ENCODE data around the gene PXN. TPM values are rescaled to one million over a fixed set of nuclear protein-coding genes. Genes with fewer than 3 reads are reported as not detected.
"Not testable (repeated sequence)": the region's sequence is repeated elsewhere in the genome, so short reads cannot be mapped to it uniquely, and the experiment has no call there.

PXN gene
- total and polyA plus RNA-seq, 5 donors: 67.8 to 89.8 (median 79.3) TPM

DNA sequence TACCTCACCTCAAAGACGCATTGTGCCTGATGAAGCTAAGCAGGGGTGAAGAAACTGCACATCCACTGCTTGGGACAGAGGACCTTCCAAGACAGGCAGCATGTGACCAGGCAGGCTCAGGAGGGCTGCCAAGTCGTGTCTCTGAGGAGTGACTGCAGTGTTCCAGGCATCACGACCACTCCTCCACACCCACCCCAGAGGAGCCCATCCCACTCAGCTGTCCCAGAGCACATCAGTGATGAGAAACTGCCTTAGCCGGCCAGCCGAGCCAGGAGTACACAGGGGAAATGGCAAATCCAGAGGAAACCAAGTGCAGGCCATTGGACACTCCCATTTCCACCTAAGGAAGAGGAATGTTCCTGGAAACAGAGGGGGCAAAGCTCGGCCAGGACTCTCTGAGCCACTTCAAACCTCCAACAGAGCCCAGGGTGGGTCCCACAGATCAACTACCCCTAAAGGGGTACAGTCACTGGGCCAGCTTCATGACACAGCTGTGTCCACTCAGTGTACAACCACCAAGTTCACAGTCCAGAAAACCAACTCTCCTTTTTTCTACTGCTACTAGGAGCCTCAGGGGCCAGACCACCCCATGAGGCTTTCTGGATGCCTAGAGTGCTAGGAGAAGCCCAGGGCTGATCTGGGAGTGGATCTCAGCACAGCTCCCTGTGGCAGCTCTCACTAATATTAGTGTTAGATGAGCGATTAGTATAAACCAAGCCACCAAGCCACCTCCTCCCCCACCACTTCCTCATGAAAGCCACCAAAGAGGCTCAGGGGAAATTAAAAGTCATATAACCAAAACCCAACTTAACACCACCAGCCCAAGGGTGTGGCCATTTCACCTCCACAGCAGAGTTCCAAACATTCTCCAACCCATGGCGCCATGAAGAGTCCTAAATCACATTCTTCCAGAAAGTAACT lies 15.4 kb downstream of the PXN start:
- intact Hi-C loops (cut with DNase I): no loop called here
- WGBS: 31% methylated on average over 8 of the region's 8 CpGs
- peak; percentile 89 to 92 for ATAC-seq
- Histone ChIP-seq H3K27ac (ENCODE audit: low read length) (peak overlapping the region; percentile 81), H3K4me3 (ENCODE audit: low read length) (peak overlapping the region; percentile 14), H3K27me3 (ENCODE audit: control insufficient read depth, insufficient read depth) (no peaks in the 10 kb centered on the region), H3K4me1 (ENCODE audit: control insufficient read depth, insufficient read depth, low read length) (peaks cover 33% of the 10 kb centered on the region), H3K9me3 (ENCODE audit: control insufficient read depth, low read length) (no peaks in the 10 kb centered on the region)
- peak; percentile 92 to 96 (median 93) for DNase-seq

DNA sequence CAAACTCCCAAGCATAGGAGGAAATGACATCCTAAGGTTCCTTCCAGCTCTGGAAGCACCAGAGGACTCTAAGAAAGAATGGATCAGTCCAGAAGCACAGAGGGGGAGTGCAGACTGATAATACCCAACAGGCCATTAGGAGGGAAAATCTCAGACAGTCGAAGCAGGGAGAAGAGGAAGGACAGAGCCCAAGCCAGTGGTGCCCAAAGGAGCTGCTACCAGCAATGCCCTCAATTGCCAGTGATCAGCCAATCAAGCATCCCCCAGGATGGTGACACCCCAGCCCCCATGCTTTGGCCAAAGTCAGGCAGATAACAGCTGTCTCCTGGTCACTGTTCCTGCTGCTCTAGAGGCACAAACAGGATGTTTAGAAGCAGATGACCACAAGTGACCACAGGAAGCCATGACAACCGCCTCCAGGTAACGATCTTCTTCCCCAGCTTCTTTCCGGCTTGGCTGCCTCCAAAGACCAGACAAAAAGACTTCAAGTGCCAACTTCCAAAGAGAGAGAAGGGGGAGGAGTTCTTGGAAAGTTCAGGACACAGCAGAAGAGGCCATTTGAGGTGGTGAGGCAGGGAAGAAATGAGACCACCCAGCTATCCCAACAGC lies 16.2 kb downstream of the PXN start:
- intact Hi-C loops (cut with DNase I): no loop called here
- 22% methylated on average over 4 of the region's 4 CpGs for WGBS
- no peaks in the 10 kb centered on the region for H3K9me3 ChIP-seq (ENCODE audit: control insufficient read depth, low read length)
- peaks cover 37% of the 10 kb centered on the region for H3K4me1 ChIP-seq (ENCODE audit: control insufficient read depth, insufficient read depth, low read length)
- H3K27ac ChIP-seq (ENCODE audit: low read length): peak overlapping the region; percentile 81
- no peaks in the 10 kb centered on the region for H3K27me3 ChIP-seq (ENCODE audit: control insufficient read depth, insufficient read depth)
- H3K4me3 ChIP-seq (ENCODE audit: low read length): peak overlapping the region; percentile 14
- peak; percentile 3 for ATAC-seq
- DNase-seq: no peak

DNA sequence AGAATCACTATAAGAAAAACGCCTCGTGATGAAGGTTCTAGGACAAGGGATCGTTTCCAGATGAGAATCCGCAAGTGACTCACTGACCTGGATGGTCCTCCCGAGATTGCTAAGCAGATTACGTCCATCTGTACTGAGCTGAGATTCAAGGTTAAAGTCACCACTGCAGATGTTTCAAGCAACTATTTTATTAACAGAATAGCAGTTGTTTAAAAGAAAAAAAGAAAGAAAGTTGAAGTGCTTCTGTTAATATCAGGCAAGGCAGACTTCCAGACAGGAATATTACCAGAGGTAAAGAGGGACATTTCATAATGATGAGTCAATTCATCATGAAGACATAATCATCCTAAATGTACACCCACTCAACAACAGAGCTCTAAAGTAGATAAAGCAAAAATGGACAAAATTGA lies 17.9 kb downstream of the PXN start:
- Histone ChIP-seq H3K27ac (ENCODE audit: low read length) (peak overlapping the region; percentile 19), H3K27me3 (ENCODE audit: control insufficient read depth, insufficient read depth) (no peaks in the 10 kb centered on the region), H3K4me3 (ENCODE audit: low read length) (peak overlapping the region; percentile 30), H3K4me1 (ENCODE audit: control insufficient read depth, insufficient read depth, low read length) (peaks cover 40% of the 10 kb centered on the region), H3K9me3 (ENCODE audit: control insufficient read depth, low read length) (no peaks in the 10 kb centered on the region)
- DNase-seq: no peak
- intact Hi-C loops (cut with DNase I): no loop called here
- ATAC-seq: no peak
- 48% methylated on average over 6 of the region's 6 CpGs for WGBS

DNA sequence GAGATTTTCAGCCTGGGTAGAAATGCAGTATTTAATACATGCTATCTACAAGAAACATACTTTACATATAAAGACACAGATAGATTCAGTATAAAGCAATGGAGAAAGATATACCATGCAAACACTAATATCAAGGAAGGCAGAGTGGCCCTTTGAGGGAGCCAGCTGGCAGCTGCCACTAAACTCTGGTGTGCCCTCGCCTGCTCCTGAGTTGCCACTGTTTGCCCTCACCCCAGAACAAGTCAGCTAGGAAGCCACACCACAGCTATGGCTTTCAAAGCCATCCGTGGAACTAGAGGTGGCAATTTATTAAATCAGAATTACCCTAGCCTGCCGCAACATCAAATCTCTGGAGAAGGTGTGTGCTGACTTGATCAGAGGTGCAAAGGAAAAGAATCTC lies 18.3 kb downstream of the PXN start:
- no peaks in the 10 kb centered on the region for H3K27me3 ChIP-seq (ENCODE audit: control insufficient read depth, insufficient read depth)
- peaks cover 42% of the 10 kb centered on the region for H3K4me1 ChIP-seq (ENCODE audit: control insufficient read depth, insufficient read depth, low read length)
- H3K9me3 ChIP-seq (ENCODE audit: control insufficient read depth, low read length): no peaks in the 10 kb centered on the region
- ATAC-seq (no peak), DNase-seq (no peak)
- peak overlapping the region; percentile 30 for H3K4me3 ChIP-seq (ENCODE audit: low read length)
- H3K27ac ChIP-seq (ENCODE audit: low read length): peak overlapping the region; percentile 19
- WGBS: 57% methylated on average over 3 of the region's 3 CpGs
- intact Hi-C loops (cut with DNase I): no loop called here

DNA sequence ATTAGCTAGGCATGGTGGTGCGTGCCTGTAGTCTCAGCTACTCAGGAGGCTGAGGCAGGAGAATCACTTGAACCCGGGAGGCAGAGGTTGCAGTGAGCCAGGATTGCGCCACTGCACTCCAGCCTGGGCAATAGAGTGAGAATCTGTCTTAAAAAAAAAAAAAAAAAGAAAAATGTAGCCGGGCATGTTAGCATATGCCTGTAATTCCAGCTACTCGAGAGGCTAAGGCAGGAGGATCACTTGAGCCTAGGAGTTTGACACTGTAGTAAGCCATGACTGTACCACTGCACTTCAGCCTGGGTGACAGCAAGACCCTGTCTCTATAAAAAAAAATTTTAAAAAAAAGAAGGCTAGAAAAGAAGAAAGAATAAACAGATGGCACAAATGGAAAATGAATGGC lies 18.8 kb downstream of the PXN start:
- peaks cover 44% of the 10 kb centered on the region for H3K4me1 ChIP-seq (ENCODE audit: control insufficient read depth, insufficient read depth, low read length)
- ATAC-seq; intact Hi-C loops (cut with DNase I); H3K4me3 ChIP-seq (ENCODE audit: low read length); H3K9me3 ChIP-seq (ENCODE audit: control insufficient read depth, low read length); DNase-seq; H3K27me3 ChIP-seq (ENCODE audit: control insufficient read depth, insufficient read depth); H3K27ac ChIP-seq (ENCODE audit: low read length): not testable (repeated sequence)
- 73% methylated on average over 5 of the region's 5 CpGs for WGBS

DNA sequence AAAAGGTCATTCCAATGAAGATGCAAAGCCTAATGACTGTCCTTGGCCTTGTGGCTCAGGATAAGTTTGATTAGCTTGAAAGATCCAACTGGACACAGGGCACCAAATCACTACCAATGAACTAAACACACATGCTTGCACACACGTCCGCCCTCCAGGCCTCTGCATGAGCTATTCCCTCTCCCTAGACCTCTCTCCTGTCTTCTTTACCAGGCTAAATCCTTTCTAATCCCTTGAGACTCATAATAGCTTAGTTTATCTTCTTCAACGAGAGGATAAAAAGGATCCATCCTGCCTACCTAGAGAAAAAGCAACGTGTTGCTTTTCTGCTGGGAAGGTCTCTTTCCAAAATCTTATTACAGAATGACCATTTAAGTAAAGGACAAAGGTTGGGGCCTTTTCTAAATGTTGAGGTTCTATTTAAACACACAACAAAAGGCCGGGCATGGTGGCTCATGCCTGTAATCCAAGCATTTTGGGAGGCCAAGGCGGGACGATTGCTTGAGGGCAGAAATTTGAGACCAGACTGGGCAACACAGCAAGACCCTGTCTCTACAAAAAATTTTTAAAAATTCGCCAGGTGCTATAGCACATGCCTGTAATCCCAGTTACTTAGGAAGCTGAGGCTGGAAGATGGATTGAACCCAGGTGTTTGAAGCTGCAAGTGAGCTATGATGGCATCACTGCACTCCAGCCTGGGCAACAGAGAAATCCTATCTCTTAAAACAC lies 22.4 kb downstream of the PXN start:
- ATAC-seq (no peak), DNase-seq (peak in 1 of 3 donors; percentile 33)
- intact Hi-C loops (cut with DNase I): no loop called here
- H3K27me3 ChIP-seq (ENCODE audit: control insufficient read depth, insufficient read depth): no peaks in the 10 kb centered on the region
- WGBS: 79% methylated on average over 8 of the region's 8 CpGs
- no peak overlapping the region for H3K4me3 ChIP-seq (ENCODE audit: low read length)
- H3K9me3 ChIP-seq (ENCODE audit: control insufficient read depth, low read length): no peaks in the 10 kb centered on the region
- H3K27ac ChIP-seq (ENCODE audit: low read length): peak overlapping the region; percentile 74
- peaks cover 46% of the 10 kb centered on the region for H3K4me1 ChIP-seq (ENCODE audit: control insufficient read depth, insufficient read depth, low read length)

DNA sequence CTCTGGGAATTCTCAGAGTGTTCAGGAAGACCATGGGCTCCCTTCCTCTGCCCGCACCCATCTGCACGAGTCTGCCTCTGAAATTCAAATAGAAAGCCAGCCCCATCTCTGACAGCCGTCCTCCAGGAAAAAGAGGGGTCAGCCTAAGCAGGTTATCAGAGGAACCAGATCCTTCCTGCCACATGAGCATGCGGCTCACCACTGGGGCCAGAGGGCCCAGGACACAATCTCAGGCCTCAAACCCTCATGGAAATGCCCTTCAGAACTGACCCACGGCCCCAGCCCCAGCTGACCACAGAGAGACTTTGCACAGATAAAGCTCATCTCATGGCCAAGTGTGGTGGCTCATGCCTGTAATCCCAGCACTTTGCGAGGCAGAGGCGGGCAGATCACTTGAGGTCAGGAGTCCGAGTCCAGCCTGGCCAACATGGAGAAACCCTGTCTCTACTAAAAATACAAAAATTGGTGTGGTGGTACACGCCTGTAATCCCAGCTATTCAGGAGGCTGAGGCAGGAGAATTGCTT lies 23.2 kb downstream of the PXN start:
- Histone ChIP-seq H3K27me3 (ENCODE audit: control insufficient read depth, insufficient read depth) (no peaks in the 10 kb centered on the region), H3K4me3 (ENCODE audit: low read length) (no peak overlapping the region), H3K4me1 (ENCODE audit: control insufficient read depth, insufficient read depth, low read length) (peaks cover 50% of the 10 kb centered on the region), H3K27ac (ENCODE audit: low read length) (peak overlapping the region; percentile 74), H3K9me3 (ENCODE audit: control insufficient read depth, low read length) (no peaks in the 10 kb centered on the region)
- DNase-seq (peak in 2 of 3 donors; percentile 51 to 76), ATAC-seq (peak; percentile 57 to 86)
- 40% methylated on average over 9 of the region's 9 CpGs for WGBS
- intact Hi-C loops (cut with DNase I): no loop called here

DNA sequence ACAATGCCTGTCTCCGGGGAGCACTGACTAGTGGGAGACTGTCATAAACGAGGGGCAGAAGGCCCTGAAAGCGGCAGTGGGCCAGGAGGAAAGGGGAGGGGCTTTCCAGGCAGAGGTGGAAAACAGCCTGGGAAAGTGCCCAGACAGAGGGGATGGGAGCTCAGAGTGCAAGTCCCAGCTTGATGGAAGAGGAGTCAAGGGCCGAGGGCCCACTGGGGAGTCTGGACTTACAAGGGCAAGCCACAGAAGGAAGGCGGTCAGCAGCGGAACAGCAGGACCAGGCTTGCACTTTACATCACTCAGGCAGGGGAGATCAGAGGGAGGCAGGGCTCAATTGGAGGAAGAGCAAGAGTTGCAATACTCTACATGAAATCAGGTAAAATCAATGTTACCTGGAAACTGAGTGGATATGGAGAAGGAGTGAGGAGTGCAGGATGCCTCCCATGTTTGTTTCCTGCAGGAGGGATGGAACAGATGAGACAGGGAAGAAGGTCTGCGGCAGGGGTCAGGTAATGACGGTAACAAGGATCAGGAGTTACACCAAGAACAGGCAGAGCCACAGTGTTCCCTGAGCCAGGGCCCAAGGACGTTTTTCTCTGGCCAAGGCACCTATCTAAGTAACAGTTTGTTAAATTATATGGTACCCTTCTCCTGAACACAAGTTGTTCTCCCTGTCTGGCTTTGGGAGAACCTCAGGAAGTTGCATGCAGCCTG lies 23.8 kb downstream of the PXN start:
- Histone ChIP-seq H3K27me3 (ENCODE audit: control insufficient read depth, insufficient read depth) (no peaks in the 10 kb centered on the region), H3K9me3 (ENCODE audit: control insufficient read depth, low read length) (no peaks in the 10 kb centered on the region), H3K4me3 (ENCODE audit: low read length) (no peak overlapping the region), H3K4me1 (ENCODE audit: control insufficient read depth, insufficient read depth, low read length) (peaks cover 50% of the 10 kb centered on the region), H3K27ac (ENCODE audit: low read length) (peak overlapping the region; percentile 74)
- DNase-seq: peak in 1 of 3 donors; percentile 63
- intact Hi-C loops (cut with DNase I): no loop called here
- 40% methylated on average over 9 of the region's 9 CpGs for WGBS
- ATAC-seq: no peak

DNA sequence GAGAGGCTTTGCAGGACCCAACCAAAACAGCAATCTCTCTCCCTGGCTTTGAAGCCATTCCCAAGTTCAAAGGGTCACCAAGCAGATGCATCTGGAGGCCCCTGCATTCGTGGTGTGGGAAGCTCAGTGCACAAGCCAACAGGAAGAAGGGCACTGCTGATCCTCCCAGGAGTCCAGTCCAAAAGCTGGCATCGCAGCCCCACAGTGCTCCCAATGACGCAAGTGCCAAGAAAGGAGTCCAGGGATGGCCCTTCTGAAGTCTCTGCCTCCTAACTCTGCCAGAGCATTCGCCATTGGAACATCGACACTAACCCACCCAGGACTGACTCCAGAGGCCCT lies 25.1 kb downstream of the PXN start:
- H3K9me3 ChIP-seq (ENCODE audit: control insufficient read depth, low read length): no peaks in the 10 kb centered on the region
- peaks cover 59% of the 10 kb centered on the region for H3K4me1 ChIP-seq (ENCODE audit: control insufficient read depth, insufficient read depth, low read length)
- no peak overlapping the region for H3K4me3 ChIP-seq (ENCODE audit: low read length)
- ATAC-seq (no peak), DNase-seq (peak in 1 of 3 donors; percentile 52)
- 58% methylated on average over 5 of the region's 5 CpGs for WGBS
- intact Hi-C loops (cut with DNase I): no loop called here
- peak overlapping the region; percentile 22 for H3K27ac ChIP-seq (ENCODE audit: low read length)
- H3K27me3 ChIP-seq (ENCODE audit: control insufficient read depth, insufficient read depth): no peaks in the 10 kb centered on the region

DNA sequence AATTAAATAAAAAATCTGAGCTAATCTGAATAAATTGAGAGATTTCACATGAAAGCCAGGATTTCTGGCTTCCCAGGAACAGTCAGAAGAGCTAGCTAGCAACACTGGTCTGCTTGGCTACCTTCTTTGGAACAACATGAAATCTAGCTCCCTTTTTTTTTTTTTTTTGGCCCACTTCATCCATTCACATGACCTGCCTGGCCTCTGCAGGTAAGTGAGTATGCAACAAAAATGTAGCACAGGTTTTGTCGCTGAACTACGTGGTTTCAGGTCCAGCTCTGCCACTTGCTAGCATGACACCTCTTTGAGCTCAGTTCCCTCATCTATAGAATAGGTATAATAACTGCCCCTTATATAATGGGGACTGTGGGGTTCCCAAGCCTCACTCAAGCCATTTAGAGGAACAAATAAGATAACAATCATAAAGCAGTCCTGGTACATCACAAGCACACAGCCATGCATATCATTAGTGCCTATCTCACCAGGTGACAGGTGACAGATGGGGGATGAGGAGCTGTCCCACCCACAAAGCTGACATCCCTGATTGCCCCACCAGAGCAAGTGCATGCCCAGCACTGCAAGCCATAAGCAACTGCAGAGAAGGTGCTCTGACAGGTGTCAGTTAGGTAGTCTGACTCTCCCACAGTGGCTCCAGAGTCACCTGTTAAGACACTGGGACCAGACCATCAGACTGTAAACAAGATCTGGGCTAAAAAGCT lies 25.6 kb downstream of the PXN start:
- Histone ChIP-seq H3K4me1 (ENCODE audit: control insufficient read depth, insufficient read depth, low read length) (peaks cover 62% of the 10 kb centered on the region), H3K9me3 (ENCODE audit: control insufficient read depth, low read length) (no peaks in the 10 kb centered on the region), H3K27me3 (ENCODE audit: control insufficient read depth, insufficient read depth) (no peaks in the 10 kb centered on the region), H3K4me3 (ENCODE audit: low read length) (no peak overlapping the region), H3K27ac (ENCODE audit: low read length) (peak overlapping the region; percentile 22)
- 93% methylated on average over 2 of the region's 2 CpGs for WGBS
- DNase-seq (peak in 1 of 3 donors; percentile 7), ATAC-seq (no peak)
- intact Hi-C loops (cut with DNase I): no loop called here

All from right cardiac atrium (tissue), 5 donors.